ENCODE measurements around the gene ZBTB18. TPM values are rescaled to one million over a fixed set of nuclear protein-coding genes. Genes with fewer than 3 reads are reported as not detected.

Gene ZBTB18
- total and polyA plus RNA-seq, 2 of the 4 experiments (the other 2 are of a cell fraction): 10.0 to 16.0 TPM

DNA sequence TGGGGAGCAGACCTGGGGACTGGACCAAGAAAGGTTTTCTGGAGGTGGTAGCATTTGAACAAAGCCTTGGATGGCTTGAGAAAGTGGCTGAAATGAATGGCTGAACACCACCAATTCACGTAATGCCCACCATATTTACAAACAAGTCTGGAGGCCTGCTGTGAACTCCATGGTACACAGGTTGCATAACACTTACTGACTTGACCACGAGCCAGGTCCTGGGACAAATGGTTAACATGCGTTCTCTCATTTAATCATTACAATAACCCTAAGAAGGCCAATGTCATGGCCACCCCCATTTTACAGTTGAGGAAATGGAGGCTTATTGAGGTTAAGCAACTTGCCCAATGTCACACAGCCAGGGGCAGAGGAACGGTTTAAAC is 44.4 kb downstream of the ZBTB18 start:
- no CpG with 5 or more reads among the region's 4 CpGs for WGBS, 2 experiments (ENCODE audit: extremely low coverage in 2 of 2, insufficient read length in 1 of 2)
- Histone ChIP-seq H3K4ac (ENCODE audit: low read depth, low read length) (no peak overlapping the region), H2AK9ac (replicated peaks; ENCODE audit: low read depth, low read length, poor library complexity) (no peak overlapping the region), H3K27me3 (ENCODE audit: control insufficient read depth, insufficient read depth, low read length) (no peaks in the 10 kb centered on the region; the same call in 1 of the 2 replicates), H3K14ac (replicated peaks; ENCODE audit: low read depth, low read length) (no peak overlapping the region), H3K27ac (ENCODE audit: insufficient read depth, low read length) (no peak overlapping the region), H3K36me3 (ENCODE audit: control insufficient read depth, insufficient read depth, low read length) (no peaks in the 10 kb centered on the region), H4K91ac (ENCODE audit: insufficient read depth, low read depth, low read length) (no peak overlapping the region), H3K9me1 (ENCODE audit: insufficient read depth, low read length) (0 out of 2 replicates have a peak, but pooled peaks cover 3% of the 10 kb centered on the region), H2BK120ac (ENCODE audit: low read depth, low read length) (no peak overlapping the region), H3K4me2 (ENCODE audit: low read depth, low read length) (no peak overlapping the region), H2BK15ac (ENCODE audit: low read depth, low read length) (no peak overlapping the region), H3K56ac (ENCODE audit: extremely low read depth, insufficient read depth, low read length) (no peak overlapping the region), H2BK5ac (ENCODE audit: low read depth, low read length, poor library complexity, severe bottlenecking) (no peak overlapping the region), H3K4me1 (ENCODE audit: control insufficient read depth, insufficient read depth, low read length) (peaks cover 6% of the 10 kb centered on the region), H2AFZ (replicated peaks; ENCODE audit: low read length, poor library complexity) (no peak overlapping the region), H3K4me3 (ENCODE audit: insufficient read depth, low read depth, low read length) (no peak overlapping the region), H4K8ac (ENCODE audit: low read depth in 2 of 2, low read length in 2 of 2) (no peak overlapping the region), H3K23ac (ENCODE audit: low read depth, low read length) (no peak overlapping the region), H3K9me3 (ENCODE audit: control insufficient read depth, insufficient read depth, low read length) (0 out of 2 replicates have a peak, but pooled peaks cover 2% of the 10 kb centered on the region), H2AK5ac (ENCODE audit: low read depth, low read length) (no peak overlapping the region), H4K20me1 (ENCODE audit: insufficient read depth, low read length) (no peaks in the 10 kb centered on the region), H2BK20ac (ENCODE audit: low read depth, low read length) (no peak overlapping the region), H3K9ac (ENCODE audit: low read depth, low read length) (no peak overlapping the region), H3K18ac (ENCODE audit: low read depth, low read length) (no peak overlapping the region), H3K79me1 (ENCODE audit: low read depth in 1 of 2, low read length in 2 of 2) (no peaks in the 10 kb centered on the region), H4K5ac (ENCODE audit: low read depth, low read length) (no peak overlapping the region)
- no peak for ATAC-seq (ENCODE audit: low read depth)
- DNase-seq: no peak
- no TSS peak for BruUV-seq (replicated peaks)
- TF ChIP-seq MAZ (IDR thresholded peaks at IDR 0.05; ENCODE audit: borderline replicate concordance, low read depth, low read length) (no peak), SMC3 (IDR thresholded peaks at IDR 0.05; ENCODE audit: low read depth, low read length) (no peak), RFX5 (IDR thresholded peaks at IDR 0.05; ENCODE audit: low read depth, low read length) (no peak), RAD21 (IDR thresholded peaks at IDR 0.05; ENCODE audit: low read length) (no peak), RCOR1 (IDR thresholded peaks at IDR 0.05; ENCODE audit: insufficient replicate concordance, low read length) (no peak), CHD1 (IDR thresholded peaks at IDR 0.05; ENCODE audit: low read depth, low read length) (no peak), CEBPB (IDR thresholded peaks at IDR 0.05; ENCODE audit: low read depth, low read length) (no peak), NFE2L2 (IDR thresholded peaks at IDR 0.05; ENCODE audit: low read depth, low read length) (no peak), POLR2A (IDR thresholded peaks at IDR 0.05; ENCODE audit: low read depth, low read length) (no peak)
- TF ChIP-seq, protein P1, sequence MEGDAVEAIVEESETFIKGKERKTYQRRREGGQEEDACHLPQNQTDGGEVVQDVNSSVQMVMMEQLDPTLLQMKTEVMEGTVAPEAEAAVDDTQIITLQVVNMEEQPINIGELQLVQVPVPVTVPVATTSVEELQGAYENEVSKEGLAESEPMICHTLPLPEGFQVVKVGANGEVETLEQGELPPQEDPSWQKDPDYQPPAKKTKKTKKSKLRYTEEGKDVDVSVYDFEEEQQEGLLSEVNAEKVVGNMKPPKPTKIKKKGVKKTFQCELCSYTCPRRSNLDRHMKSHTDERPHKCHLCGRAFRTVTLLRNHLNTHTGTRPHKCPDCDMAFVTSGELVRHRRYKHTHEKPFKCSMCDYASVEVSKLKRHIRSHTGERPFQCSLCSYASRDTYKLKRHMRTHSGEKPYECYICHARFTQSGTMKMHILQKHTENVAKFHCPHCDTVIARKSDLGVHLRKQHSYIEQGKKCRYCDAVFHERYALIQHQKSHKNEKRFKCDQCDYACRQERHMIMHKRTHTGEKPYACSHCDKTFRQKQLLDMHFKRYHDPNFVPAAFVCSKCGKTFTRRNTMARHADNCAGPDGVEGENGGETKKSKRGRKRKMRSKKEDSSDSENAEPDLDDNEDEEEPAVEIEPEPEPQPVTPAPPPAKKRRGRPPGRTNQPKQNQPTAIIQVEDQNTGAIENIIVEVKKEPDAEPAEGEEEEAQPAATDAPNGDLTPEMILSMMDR (conservative IDR thresholded peaks at IDR 0.05; ENCODE audit: low read depth, low read length): no peak
- TF ChIP-seq, protein P2, sequence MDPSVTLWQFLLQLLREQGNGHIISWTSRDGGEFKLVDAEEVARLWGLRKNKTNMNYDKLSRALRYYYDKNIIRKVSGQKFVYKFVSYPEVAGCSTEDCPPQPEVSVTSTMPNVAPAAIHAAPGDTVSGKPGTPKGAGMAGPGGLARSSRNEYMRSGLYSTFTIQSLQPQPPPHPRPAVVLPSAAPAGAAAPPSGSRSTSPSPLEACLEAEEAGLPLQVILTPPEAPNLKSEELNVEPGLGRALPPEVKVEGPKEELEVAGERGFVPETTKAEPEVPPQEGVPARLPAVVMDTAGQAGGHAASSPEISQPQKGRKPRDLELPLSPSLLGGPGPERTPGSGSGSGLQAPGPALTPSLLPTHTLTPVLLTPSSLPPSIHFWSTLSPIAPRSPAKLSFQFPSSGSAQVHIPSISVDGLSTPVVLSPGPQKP (IDR thresholded peaks at IDR 0.05; ENCODE audit: borderline replicate concordance, low read depth, low read length): no peak
- TF ChIP-seq, protein P3, sequence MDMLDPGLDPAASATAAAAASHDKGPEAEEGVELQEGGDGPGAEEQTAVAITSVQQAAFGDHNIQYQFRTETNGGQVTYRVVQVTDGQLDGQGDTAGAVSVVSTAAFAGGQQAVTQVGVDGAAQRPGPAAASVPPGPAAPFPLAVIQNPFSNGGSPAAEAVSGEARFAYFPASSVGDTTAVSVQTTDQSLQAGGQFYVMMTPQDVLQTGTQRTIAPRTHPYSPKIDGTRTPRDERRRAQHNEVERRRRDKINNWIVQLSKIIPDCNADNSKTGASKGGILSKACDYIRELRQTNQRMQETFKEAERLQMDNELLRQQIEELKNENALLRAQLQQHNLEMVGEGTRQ (IDR thresholded peaks at IDR 0.05; ENCODE audit: low read depth, low read length): no peak
- intact Hi-C loops (cut with micrococcal nuclease): no loop called here
- dilution Hi-C loops (cut with HindIII; ENCODE audit: low sequenced_read_pairs, unreplicated experiment): no loop called here
- ChIA-PET POLR2A (ENCODE audit: unreplicated experiment) (no interaction called here), CTCF (no interaction called here)
- in situ Hi-C loops (cut with MboI; ENCODE audit: low sequenced_read_pairs): no loop called here

Measured in IMR-90 (cell line).